CD4-positive, alpha-beta T cell (primary cell): ENCODE results near the gene RNF121. TPM values are rescaled to one million over a fixed set of nuclear protein-coding genes. Genes with fewer than 3 reads are reported as not detected.
A peak's percentile ranks its signal among the peaks of the same experiment; 100 is the strongest.

ENCODE experiments used
- ATAC-seq: fragments of 200-7000 bp; cut with Tn5 transposase; one replicate; pipeline ENCODE4 v1.10.0; 2022; ENCODE audit warnings: mild to moderate bottlenecking; ENCODE audit not compliant: poor library complexity
- CTCF ChIA-PET: fragments of 350-600 bp; sonication (Branson Sonifier 250); formaldehyde crosslinking; loops from one replicate; lab custom pipeline; 2021; ENCODE audit warnings: antibody characterized with exemption, inconsistent platforms; lab: Charles Lee
- POLR2A ChIA-PET: fragments of 350-600 bp; sonication (Branson Sonifier 250); formaldehyde crosslinking; loops from one replicate; lab custom pipeline; 2021; ENCODE audit warnings: antibody characterized with exemption, inconsistent platforms; lab: Charles Lee
- DNase-seq, 14 experiments: peaks; one replicate each; pipeline ENCODE4 v3.0.0-alpha.2; 2013 to 2020; ENCODE audit warnings: mixed read lengths in 2 of 14
- H3K27ac ChIP-seq, 2 donors: one replicate each; pipeline versions ENCODE4 v1.5.1 to v1.7.0; 2013; ENCODE audit warnings: low read length in 2 of 2, low read depth in 1 of 2, mild to moderate bottlenecking in 1 of 2
- H3K27me3 ChIP-seq, 2 experiments: 1 replicate in 1 of 2; 2 replicates in 1 of 2; pipeline versions ENCODE4 v1.6.1 to v1.7.0; 2013; ENCODE audit warnings: low read length in 2 of 2, control low read depth in 1 of 2, mild to moderate bottlenecking in 1 of 2, moderate library complexity in 1 of 2; ENCODE audit not compliant: insufficient read depth in 2 of 2, control insufficient read depth in 1 of 2
- H3K36me3 ChIP-seq: one replicate; pipeline ENCODE4 v1.6.1; 2013; ENCODE audit warnings: low read length, control low read depth; ENCODE audit not compliant: insufficient read depth
- H3K4me1 ChIP-seq: one replicate; pipeline ENCODE4 v1.6.1; 2013; ENCODE audit warnings: low read length, control low read depth; ENCODE audit not compliant: insufficient read depth
- H3K4me3 ChIP-seq: one replicate; pipeline ENCODE4 v1.5.1; 2013; ENCODE audit warnings: mild to moderate bottlenecking, low read length, moderate library complexity
- H3K9me3 ChIP-seq, 2 experiments: 1 replicate in 1 of 2; 2 replicates in 1 of 2; pipeline versions ENCODE4 v1.6.1 to v1.7.0; 2013; ENCODE audit warnings: low read length in 2 of 2, mild to moderate bottlenecking in 2 of 2, control low read depth in 1 of 2, moderate library complexity in 1 of 2; ENCODE audit not compliant: control insufficient read depth in 1 of 2, insufficient read depth in 1 of 2
- H3K27ac Mint-ChIP-seq: one replicate; pipeline ENCODE4 v1.8.0; 2020; ENCODE audit warnings: mixed read lengths
- H3K27me3 Mint-ChIP-seq: one replicate; pipeline ENCODE4 v1.8.0; 2021; ENCODE audit warnings: mixed read lengths
- H3K36me3 Mint-ChIP-seq: one replicate; pipeline ENCODE4 v1.8.0; 2021; ENCODE audit warnings: low read depth, mixed read lengths
- H3K4me1 Mint-ChIP-seq: one replicate; pipeline ENCODE4 v1.8.0; 2021; ENCODE audit warnings: low read depth, mixed read lengths
- H3K4me3 Mint-ChIP-seq: one replicate; pipeline ENCODE4 v1.8.0; 2020; ENCODE audit warnings: mild to moderate bottlenecking, mixed read lengths
- H3K9me3 Mint-ChIP-seq: one replicate; pipeline ENCODE4 v1.8.0; 2020; ENCODE audit warnings: mixed read lengths
- intact Hi-C, 2 experiments: fragments of 100-400 bp; cut with DNase I in 1 of 2; cut with micrococcal nuclease in 1 of 2; formaldehyde crosslinking; loops; one replicate each; pipeline versions ENCODE4 v1.15.1 to v1.9.0; 2023 to 2025; cut with DNase I, micrococcal nuclease
- total RNA-seq, 174 experiments: library from RNA in 2 of 174; stranded (reverse) in 2 of 174; gene quantifications; one replicate each; pipeline ENCODE4 v1.2.3 and lab custom pipeline; 2021 to 2026
- TF ChIP-seq, protein P1 (sequence below): fragments of 200-600 bp; IDR thresholded peaks from one replicate; pipeline ENCODE4 v1.8.0; 2022; ENCODE audit warnings: antibody characterized with exemption, mild to moderate bottlenecking

Gene RNF121
- total RNA-seq, 2 experiments from 2014 or later, result 10.1 to 10.4 TPM

DNA sequence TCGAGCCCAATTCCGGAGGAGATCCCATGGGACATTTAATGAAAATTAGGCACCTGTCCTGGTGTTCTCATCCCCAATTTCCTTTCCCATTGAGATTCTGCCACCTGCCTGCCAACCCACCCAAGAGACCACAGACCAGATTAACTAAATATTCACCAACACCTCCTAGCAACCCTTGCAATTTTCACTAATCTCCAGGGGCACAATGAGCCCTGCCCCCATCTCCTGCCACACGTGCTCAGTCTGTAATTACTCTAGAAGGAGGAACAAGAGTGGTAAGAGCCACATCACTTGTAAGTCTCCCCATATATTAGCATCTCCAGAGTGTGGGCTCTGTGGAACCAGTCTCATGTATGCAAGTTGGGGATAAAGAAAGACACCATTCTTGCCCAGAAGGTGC lies 107.8 kb downstream of the RNF121 start:
- ChIA-PET POLR2A (no interaction called here), CTCF (interaction anchor here (1.4 to 4.5 kb wide), 3 partner anchors 11 to 108 kb away, joined by 3 to 24 read pairs (median 7); no protein-coding TSS in a partner anchor)
- intact Hi-C loops, result no loop called here
- Mint-ChIP-seq H3K27ac (no peak overlapping the region), H3K4me1 (peaks cover 42% of the 10 kb centered on the region), H3K27me3 (no peaks in the 10 kb centered on the region), H3K4me3 (peak overlapping the region; percentile 50), H3K9me3 (no peaks in the 10 kb centered on the region), H3K36me3 (peaks cover 45% of the 10 kb centered on the region)
- H3K4me3 ChIP-seq, result no peak overlapping the region
- ATAC-seq, result no peak
- H3K9me3 ChIP-seq, result no peaks in the 10 kb centered on the region
- H3K27ac ChIP-seq, result peak overlapping the region in 1 of 2 donors; percentile 13
- peaks cover 69% of the 10 kb centered on the region for H3K4me1 ChIP-seq
- TF ChIP-seq, protein P1, sequence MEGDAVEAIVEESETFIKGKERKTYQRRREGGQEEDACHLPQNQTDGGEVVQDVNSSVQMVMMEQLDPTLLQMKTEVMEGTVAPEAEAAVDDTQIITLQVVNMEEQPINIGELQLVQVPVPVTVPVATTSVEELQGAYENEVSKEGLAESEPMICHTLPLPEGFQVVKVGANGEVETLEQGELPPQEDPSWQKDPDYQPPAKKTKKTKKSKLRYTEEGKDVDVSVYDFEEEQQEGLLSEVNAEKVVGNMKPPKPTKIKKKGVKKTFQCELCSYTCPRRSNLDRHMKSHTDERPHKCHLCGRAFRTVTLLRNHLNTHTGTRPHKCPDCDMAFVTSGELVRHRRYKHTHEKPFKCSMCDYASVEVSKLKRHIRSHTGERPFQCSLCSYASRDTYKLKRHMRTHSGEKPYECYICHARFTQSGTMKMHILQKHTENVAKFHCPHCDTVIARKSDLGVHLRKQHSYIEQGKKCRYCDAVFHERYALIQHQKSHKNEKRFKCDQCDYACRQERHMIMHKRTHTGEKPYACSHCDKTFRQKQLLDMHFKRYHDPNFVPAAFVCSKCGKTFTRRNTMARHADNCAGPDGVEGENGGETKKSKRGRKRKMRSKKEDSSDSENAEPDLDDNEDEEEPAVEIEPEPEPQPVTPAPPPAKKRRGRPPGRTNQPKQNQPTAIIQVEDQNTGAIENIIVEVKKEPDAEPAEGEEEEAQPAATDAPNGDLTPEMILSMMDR, result no peak
- peaks cover 45% of the 10 kb centered on the region for H3K36me3 ChIP-seq
- H3K27me3 ChIP-seq, result no peaks in the 10 kb centered on the region
- no peak for DNase-seq

DNA sequence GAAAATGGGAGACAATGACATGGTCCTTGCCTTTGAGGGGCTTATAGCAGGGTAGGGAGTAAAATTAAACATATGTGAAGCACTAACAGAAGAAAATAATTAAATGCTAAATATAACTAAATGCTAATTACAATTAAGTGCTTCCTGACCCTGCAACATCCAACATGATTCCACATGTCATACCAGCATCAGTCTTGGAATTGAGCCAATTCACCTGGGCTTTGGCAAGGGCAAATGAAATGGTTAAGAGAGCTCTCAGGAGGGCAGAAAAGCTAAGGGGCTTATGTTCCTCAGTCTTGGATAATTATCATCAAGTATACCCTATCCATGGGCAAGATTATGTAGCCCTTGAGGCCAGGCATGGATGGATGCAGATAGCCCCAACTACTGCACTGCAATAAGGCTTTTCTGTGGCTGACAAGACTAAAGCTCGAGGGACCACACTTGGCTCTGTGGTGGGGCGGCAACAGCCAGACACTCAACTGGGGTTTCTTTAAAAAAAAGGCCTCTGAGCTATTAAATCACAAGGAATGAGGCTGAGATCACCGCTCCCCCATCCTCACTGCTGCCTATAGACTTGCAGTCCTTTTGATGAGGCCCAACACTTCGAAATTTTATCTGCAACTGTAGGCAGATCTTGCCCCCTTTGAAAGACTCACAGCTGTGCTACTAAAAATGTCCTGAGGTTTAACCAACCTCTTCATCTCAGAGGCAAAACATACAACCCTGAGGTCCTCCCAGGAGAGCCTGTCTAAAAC lies 108.9 kb downstream of the RNF121 start:
- TF ChIP-seq, protein P1, result no peak
- Histone ChIP-seq H3K4me3 (peak overlapping the region; percentile 75), H3K27me3 (no peaks in the 10 kb centered on the region), H3K27ac (peak overlapping the region in 1 of 2 donors; percentile 91), H3K4me1 (peaks cover 76% of the 10 kb centered on the region), H3K36me3 (peaks cover 38% of the 10 kb centered on the region), H3K9me3 (no peaks in the 10 kb centered on the region)
- no peak for DNase-seq
- intact Hi-C loops, result no loop called here
- no peak for ATAC-seq
- Mint-ChIP-seq H3K4me3 (peak overlapping the region; percentile 22), H3K27me3 (no peaks in the 10 kb centered on the region), H3K27ac (no peak overlapping the region), H3K4me1 (peaks cover 46% of the 10 kb centered on the region), H3K9me3 (no peaks in the 10 kb centered on the region), H3K36me3 (peaks cover 39% of the 10 kb centered on the region)
- ChIA-PET POLR2A (interaction anchor here (1.0 to 5.4 kb wide), 3 partner anchors 12 to 74 kb away, joined by 3 to 52 read pairs (median 44); partner anchors contain the start of gene ANAPC15), CTCF (interaction anchor here (1.4 to 4.5 kb wide), 3 partner anchors 12 to 107 kb away, joined by 3 to 56 read pairs (median 24); no protein-coding TSS in a partner anchor)

DNA sequence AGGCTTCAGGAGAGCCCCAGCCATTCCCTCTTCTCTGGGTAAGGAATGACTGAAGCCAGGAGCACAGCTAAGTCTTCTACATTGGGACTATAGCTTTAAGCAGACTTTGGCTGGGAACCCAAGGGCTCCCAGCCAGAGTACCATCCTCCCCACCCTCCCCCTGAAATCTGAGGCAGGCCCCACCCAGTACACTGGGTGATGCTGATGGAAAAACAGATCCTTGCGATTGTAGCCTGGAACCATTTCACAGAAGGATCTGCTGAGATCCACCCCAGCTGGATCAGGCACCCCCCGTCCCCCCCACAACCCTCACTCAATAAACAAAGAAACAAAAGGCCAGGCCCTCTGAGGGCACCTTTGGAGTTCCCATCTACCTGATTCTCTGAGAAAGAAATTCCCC lies 109.6 kb downstream of the RNF121 start:
- peaks cover 30% of the 10 kb centered on the region for H3K36me3 ChIP-seq
- ChIA-PET POLR2A (interaction anchor here (1.0 to 5.4 kb wide), 8 partner anchors 12 to 110 kb away, joined by 3 to 52 read pairs (median 25); partner anchors contain the start of genes ANAPC15, NUMA1, RNF121 and XNDC1N), CTCF (interaction anchor here (4.0 to 4.5 kb wide), 2 partner anchors 13 to 52 kb away, joined by 24 to 56 read pairs; no protein-coding TSS in a partner anchor)
- Mint-ChIP-seq H3K27me3 (no peaks in the 10 kb centered on the region), H3K4me1 (peaks cover 45% of the 10 kb centered on the region), H3K27ac (no peak overlapping the region), H3K9me3 (no peaks in the 10 kb centered on the region), H3K36me3 (peaks cover 31% of the 10 kb centered on the region), H3K4me3 (no peak overlapping the region)
- intact Hi-C loops, result no loop called here
- no peak for ATAC-seq
- H3K4me1 ChIP-seq, result peaks cover 78% of the 10 kb centered on the region
- TF ChIP-seq, protein P1, result no peak
- peak overlapping the region; percentile 91 to 95 for H3K27ac ChIP-seq
- H3K9me3 ChIP-seq, result no peaks in the 10 kb centered on the region
- no peaks in the 10 kb centered on the region for H3K27me3 ChIP-seq
- DNase-seq, result no peak
- H3K4me3 ChIP-seq, result peak overlapping the region; percentile 75
